ENCODE measurements around the gene EXOSC2. TPM values are rescaled to one million over a fixed set of nuclear protein-coding genes. Genes with fewer than 3 reads are reported as not detected.

EXOSC2 gene
- total and polyA plus RNA-seq, 2 of the 13 experiments (the other 11 are each of a cell fraction or from before 2014, with no cell fraction given) = 27.5 to 63.8 TPM

DNA sequence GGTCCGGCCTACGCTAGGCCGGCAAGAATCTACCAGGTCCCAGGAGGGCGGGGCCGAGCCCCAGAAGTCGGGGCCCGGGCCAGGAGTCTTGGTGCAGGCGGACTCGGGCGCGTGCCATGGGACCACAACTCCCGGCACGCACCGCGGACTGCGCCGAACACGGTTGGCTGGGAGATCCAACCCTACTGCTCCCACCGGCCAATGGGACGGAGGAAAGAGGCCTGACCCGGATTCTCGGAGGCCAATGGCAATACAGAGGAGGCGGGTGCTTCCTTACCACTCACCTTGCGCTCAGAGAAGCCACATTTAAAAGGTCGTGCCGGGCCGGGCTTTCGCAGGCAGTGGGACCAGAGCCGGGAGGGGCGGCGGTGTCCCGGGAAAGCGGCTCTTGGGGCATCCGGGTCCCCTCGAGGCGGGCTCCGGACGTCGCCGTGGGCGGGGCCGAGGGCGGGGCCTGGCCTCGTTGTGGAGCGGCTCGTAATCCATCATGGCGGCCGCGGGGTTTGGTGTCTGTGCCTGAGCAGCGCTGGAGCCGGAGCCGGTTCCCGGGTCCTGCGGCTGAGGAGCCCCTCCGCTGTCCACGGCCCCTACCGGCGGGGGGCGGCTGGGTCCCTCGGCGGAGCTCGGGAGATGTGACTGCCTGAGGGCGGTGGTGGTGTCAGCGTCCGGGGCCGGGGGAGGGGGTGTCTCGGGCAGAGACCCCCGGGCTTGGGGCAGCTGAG, 19.1 kb downstream of the EXOSC2 start (continued):
- TF ChIP-seq WIZ (CRISPR knock-in tag; IDR thresholded peaks at IDR 0.05) = no peak; the same call in 1 of the 2 replicates
- TF ChIP-seq ZNF143 (CRISPR knock-in tag; IDR thresholded peaks at IDR 0.05) = peak; percentile 96
- TF ChIP-seq TMF1 (CRISPR knock-in tag; IDR thresholded peaks at IDR 0.05; ENCODE audit: low read depth) = no peak
- no peak for TF ChIP-seq ZNF841 (CRISPR knock-in tag; IDR thresholded peaks at IDR 0.05; ENCODE audit: borderline replicate concordance)
- TF ChIP-seq, protein P1, sequence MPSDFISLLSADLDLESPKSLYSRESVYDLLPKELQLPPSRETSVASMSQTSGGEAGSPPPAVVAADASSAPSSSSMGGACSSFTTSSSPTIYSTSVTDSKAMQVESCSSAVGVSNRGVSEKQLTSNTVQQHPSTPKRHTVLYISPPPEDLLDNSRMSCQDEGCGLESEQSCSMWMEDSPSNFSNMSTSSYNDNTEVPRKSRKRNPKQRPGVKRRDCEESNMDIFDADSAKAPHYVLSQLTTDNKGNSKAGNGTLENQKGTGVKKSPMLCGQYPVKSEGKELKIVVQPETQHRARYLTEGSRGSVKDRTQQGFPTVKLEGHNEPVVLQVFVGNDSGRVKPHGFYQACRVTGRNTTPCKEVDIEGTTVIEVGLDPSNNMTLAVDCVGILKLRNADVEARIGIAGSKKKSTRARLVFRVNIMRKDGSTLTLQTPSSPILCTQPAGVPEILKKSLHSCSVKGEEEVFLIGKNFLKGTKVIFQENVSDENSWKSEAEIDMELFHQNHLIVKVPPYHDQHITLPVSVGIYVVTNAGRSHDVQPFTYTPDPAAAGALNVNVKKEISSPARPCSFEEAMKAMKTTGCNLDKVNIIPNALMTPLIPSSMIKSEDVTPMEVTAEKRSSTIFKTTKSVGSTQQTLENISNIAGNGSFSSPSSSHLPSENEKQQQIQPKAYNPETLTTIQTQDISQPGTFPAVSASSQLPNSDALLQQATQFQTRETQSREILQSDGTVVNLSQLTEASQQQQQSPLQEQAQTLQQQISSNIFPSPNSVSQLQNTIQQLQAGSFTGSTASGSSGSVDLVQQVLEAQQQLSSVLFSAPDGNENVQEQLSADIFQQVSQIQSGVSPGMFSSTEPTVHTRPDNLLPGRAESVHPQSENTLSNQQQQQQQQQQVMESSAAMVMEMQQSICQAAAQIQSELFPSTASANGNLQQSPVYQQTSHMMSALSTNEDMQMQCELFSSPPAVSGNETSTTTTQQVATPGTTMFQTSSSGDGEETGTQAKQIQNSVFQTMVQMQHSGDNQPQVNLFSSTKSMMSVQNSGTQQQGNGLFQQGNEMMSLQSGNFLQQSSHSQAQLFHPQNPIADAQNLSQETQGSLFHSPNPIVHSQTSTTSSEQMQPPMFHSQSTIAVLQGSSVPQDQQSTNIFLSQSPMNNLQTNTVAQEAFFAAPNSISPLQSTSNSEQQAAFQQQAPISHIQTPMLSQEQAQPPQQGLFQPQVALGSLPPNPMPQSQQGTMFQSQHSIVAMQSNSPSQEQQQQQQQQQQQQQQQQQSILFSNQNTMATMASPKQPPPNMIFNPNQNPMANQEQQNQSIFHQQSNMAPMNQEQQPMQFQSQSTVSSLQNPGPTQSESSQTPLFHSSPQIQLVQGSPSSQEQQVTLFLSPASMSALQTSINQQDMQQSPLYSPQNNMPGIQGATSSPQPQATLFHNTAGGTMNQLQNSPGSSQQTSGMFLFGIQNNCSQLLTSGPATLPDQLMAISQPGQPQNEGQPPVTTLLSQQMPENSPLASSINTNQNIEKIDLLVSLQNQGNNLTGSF (CRISPR knock-in tag; IDR thresholded peaks at IDR 0.05) = no peak
- TF ChIP-seq IKZF1 (IDR thresholded peaks at IDR 0.05) = no peak
- TF ChIP-seq, protein P2, sequence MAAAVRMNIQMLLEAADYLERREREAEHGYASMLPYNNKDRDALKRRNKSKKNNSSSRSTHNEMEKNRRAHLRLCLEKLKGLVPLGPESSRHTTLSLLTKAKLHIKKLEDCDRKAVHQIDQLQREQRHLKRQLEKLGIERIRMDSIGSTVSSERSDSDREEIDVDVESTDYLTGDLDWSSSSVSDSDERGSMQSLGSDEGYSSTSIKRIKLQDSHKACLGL (CRISPR knock-in tag; IDR thresholded peaks at IDR 0.05) = 0 out of 2 replicates have a peak, but pooled peaks have one; percentile 22
- TF ChIP-seq, protein P3, sequence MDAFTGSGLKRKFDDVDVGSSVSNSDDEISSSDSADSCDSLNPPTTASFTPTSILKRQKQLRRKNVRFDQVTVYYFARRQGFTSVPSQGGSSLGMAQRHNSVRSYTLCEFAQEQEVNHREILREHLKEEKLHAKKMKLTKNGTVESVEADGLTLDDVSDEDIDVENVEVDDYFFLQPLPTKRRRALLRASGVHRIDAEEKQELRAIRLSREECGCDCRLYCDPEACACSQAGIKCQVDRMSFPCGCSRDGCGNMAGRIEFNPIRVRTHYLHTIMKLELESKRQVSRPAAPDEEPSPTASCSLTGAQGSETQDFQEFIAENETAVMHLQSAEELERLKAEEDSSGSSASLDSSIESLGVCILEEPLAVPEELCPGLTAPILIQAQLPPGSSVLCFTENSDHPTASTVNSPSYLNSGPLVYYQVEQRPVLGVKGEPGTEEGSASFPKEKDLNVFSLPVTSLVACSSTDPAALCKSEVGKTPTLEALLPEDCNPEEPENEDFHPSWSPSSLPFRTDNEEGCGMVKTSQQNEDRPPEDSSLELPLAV (CRISPR knock-in tag; conservative IDR thresholded peaks at IDR 0.05; ENCODE audit: low read depth) = no peak
- no peak for TF ChIP-seq NFRKB (IDR thresholded peaks at IDR 0.05)
- TF ChIP-seq ZBTB42 (CRISPR knock-in tag; IDR thresholded peaks at IDR 0.05) = no peak
- TF ChIP-seq ZNF550 (CRISPR knock-in tag; IDR thresholded peaks at IDR 0.05; ENCODE audit: borderline replicate concordance) = no peak; the same call in 1 of the 2 replicates
- TF ChIP-seq ZNF800 (CRISPR knock-in tag; IDR thresholded peaks at IDR 0.05) = 0 out of 2 replicates have a peak, but pooled peaks have one; percentile 2
- TF ChIP-seq ZNF224 (CRISPR knock-in tag; IDR thresholded peaks at IDR 0.05) = peak; percentile 62; the same call in 1 of the 2 replicates
